Transverse colon (tissue), 4 donors: ENCODE results near the gene CDHR1. TPM values are rescaled to one million over a fixed set of nuclear protein-coding genes. Genes with fewer than 3 reads are reported as not detected.

Experiments
- DNase-seq: peaks from one replicate; pipeline ENCODE4 v3.0.0-alpha.2; 2019
- H3K27ac ChIP-seq, 4 donors: fragments of 200-600 bp; sonication (generic); 2 replicates each; pipeline ENCODE4 v1.5.1; 2016 to 2018; ENCODE audit warnings: inconsistent platforms in 4 of 4
- H3K27me3 ChIP-seq: fragments of 200-600 bp; sonication (generic); 2 replicates; pipeline ENCODE4 v1.5.1; 2017; ENCODE audit warnings: inconsistent platforms
- H3K36me3 ChIP-seq, 4 donors: fragments of 200-600 bp; sonication (generic); 2 replicates each; pipeline ENCODE4 v1.5.1; 2017 to 2019; ENCODE audit warnings: inconsistent platforms in 4 of 4
- H3K4me1 ChIP-seq, 4 donors: fragments of 200-600 bp; sonication (generic); 2 replicates each; pipeline ENCODE4 v1.5.1; 2017 to 2020; ENCODE audit warnings: inconsistent platforms in 4 of 4
- H3K4me3 ChIP-seq, 4 donors: fragments of 200-600 bp; sonication (generic); 1 replicate in 1 of 4; 2 replicates in 3 of 4; pipeline versions ENCODE4 v1.5.1 to v1.6.1; 2017 to 2019; ENCODE audit warnings: inconsistent platforms in 4 of 4
- H3K9me3 ChIP-seq, 2 donors: fragments of 200-600 bp; sonication (generic); 2 replicates each; pipeline ENCODE4 v1.5.1; 2017 to 2019; ENCODE audit warnings: inconsistent platforms in 2 of 2
- EP300 ChIP-seq: sonication (generic); formaldehyde crosslinking; IDR thresholded peaks from one replicate; pipeline ENCODE4 v1.6.1; 2017; ENCODE audit warnings: antibody characterized with exemption, low read depth
- POLR2A ChIP-seq: fragments of 450-650 bp; IDR thresholded peaks from one replicate; pipeline ENCODE4 v1.6.1; 2016; ENCODE audit warnings: antibody characterized with exemption, mild to moderate bottlenecking, moderate library complexity
- POLR2AphosphoS5 ChIP-seq, 3 donors: sonication (generic); formaldehyde crosslinking; IDR thresholded peaks; one replicate each; pipeline ENCODE4 v1.6.1; 2016; ENCODE audit warnings: antibody characterized with exemption in 3 of 3
- WGBS, 2 donors: methylation state at CpG; one replicate each; pipeline ENCODE4 v1.1.5; 2018; ENCODE audit warnings: low coverage in 1 of 2; 5-methylcytosine and 5-hydroxymethylcytosine counted together
- in situ Hi-C, 4 donors: fragments of 200-750 bp; cut with MboI; loops; one replicate each; pipeline versions ENCODE4 v1.15.0 to v1.15.1; 2017; ENCODE audit warnings: low sequenced_read_pairs in 3 of 4, low pct_ligation_motif_present in 1 of 4, low pct_unique_long_range_greater_than_20kb in 1 of 4
- intact Hi-C: fragments of 100-400 bp; cut with DNase I; formaldehyde crosslinking; loops from one replicate; pipeline ENCODE4 v1.15.1; 2023; ENCODE audit warnings: low total_unique reads
- total RNA-seq, 4 donors: library from RNA; depleted of rRNA; stranded (reverse); fragments of >200 nt; gene quantifications; one replicate each; pipeline ENCODE4 v1.1.0, GENCODE V29; 2016
- TF ChIP-seq, protein P1 (sequence below), 5 experiments: fragments of 200-600 bp in 3 of 5; fragments of 450-650 bp in 2 of 5; sonication (generic) in 3 of 5; IDR thresholded peaks; 1 replicate in 2 of 5; 2 replicates in 3 of 5; pipeline ENCODE4 v1.5.1; 2016 to 2017; ENCODE audit warnings: antibody characterized with exemption in 5 of 5, inconsistent platforms in 3 of 5, mild to moderate bottlenecking in 2 of 5, moderate library complexity in 1 of 5

CDHR1 gene
- total RNA-seq, 4 donors from 2014 or later, result 42.1 to 110 (median 75.5) TPM

DNA sequence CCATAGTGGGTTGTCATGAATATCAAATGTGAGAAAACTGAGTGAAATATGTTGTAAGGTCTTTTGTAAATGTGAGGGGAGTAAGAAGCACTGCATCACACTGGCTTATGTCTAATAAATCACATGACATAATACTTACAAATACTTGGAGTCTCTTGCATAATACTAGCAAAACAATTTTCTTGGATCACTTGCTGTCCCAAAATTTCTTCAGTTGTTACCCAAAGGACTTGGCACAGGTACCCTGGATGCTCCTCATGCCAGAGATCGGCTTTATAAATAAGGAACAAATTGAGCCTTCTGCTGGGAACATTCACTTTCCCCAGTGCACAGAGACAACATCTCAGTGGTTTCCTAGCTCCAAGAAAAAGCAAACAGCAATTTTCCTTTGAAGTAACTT lies 36.0 kb downstream of the CDHR1 start:
- H3K27ac ChIP-seq, result no peak overlapping the region
- TF ChIP-seq EP300 (no peak), POLR2AphosphoS5 (IDR thresholded peaks at IDR 0.05) (peak in 1 of 3 donors; percentile 42), POLR2A (no peak)
- TF ChIP-seq, protein P1, sequence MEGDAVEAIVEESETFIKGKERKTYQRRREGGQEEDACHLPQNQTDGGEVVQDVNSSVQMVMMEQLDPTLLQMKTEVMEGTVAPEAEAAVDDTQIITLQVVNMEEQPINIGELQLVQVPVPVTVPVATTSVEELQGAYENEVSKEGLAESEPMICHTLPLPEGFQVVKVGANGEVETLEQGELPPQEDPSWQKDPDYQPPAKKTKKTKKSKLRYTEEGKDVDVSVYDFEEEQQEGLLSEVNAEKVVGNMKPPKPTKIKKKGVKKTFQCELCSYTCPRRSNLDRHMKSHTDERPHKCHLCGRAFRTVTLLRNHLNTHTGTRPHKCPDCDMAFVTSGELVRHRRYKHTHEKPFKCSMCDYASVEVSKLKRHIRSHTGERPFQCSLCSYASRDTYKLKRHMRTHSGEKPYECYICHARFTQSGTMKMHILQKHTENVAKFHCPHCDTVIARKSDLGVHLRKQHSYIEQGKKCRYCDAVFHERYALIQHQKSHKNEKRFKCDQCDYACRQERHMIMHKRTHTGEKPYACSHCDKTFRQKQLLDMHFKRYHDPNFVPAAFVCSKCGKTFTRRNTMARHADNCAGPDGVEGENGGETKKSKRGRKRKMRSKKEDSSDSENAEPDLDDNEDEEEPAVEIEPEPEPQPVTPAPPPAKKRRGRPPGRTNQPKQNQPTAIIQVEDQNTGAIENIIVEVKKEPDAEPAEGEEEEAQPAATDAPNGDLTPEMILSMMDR (IDR thresholded peaks at IDR 0.05), result no peak
- intact Hi-C loops (no loop called here), in situ Hi-C loops (no loop called here)
- no peak overlapping the region for H3K4me3 ChIP-seq
- no peaks in the 10 kb centered on the region for H3K9me3 ChIP-seq
- H3K4me1 ChIP-seq, result no peaks in the 10 kb centered on the region
- H3K27me3 ChIP-seq, result no peaks in the 10 kb centered on the region
- WGBS, 2 donors, result 76 to 80% methylated on average over 1 of the region's 1 CpG
- H3K36me3 ChIP-seq, result no peaks in the 10 kb centered on the region
- no peak for DNase-seq

- H3K4me3 ChIP-seq, result no peak overlapping the region
- peaks cover 4% of the 10 kb centered on the region for H3K27me3 ChIP-seq
- no peaks in the 10 kb centered on the region for H3K36me3 ChIP-seq
- TF ChIP-seq POLR2AphosphoS5 (IDR thresholded peaks at IDR 0.05) (no peak), POLR2A (no peak), EP300 (no peak)
- TF ChIP-seq, protein P1 (IDR thresholded peaks at IDR 0.05), result no peak
- H3K27ac ChIP-seq, result no peak overlapping the region
- no peaks in the 10 kb centered on the region for H3K4me1 ChIP-seq
- WGBS, 2 donors, result 77% methylated on average over 10 of the region's 10 CpGs; no CpG with 5 or more reads in 1 of the 2 donors
- in situ Hi-C loops (no loop called here), intact Hi-C loops (no loop called here)
- no peak for DNase-seq
- H3K9me3 ChIP-seq, result no peaks in the 10 kb centered on the region
Measured at GRCh38 chr10:84232376-84232775, 38.0 kb downstream of the CDHR1 start.

DNA sequence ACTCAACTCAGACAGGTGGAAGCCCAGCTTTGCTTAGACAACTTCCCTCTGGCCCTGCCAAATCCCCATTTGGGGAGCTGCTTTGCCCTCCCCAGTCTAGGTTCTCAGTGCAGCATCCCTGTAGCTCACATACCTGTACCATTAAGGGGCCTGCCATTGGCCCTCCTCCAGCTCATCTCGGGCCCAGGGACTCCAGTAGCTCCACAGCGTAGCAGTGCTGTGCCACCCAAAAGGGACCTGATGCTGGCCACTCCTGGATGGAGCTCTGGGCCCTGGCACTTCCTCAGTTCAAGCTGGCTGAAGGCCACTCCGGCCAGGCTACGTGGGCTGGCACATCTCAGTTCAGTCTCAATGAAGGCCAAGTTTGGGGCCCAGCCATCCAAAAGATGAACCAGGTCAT lies 39.6 kb downstream of the CDHR1 start:
- no peak for TF ChIP-seq POLR2AphosphoS5 (IDR thresholded peaks at IDR 0.05)
- no peak for TF ChIP-seq POLR2A
- TF ChIP-seq EP300, result no peak
- TF ChIP-seq, protein P1 (IDR thresholded peaks at IDR 0.05), result no peak
- Histone ChIP-seq H3K4me3 (no peak overlapping the region), H3K27ac (no peak overlapping the region), H3K4me1 (no peaks in the 10 kb centered on the region), H3K9me3 (no peaks in the 10 kb centered on the region), H3K27me3 (peaks cover 5% of the 10 kb centered on the region), H3K36me3 (no peaks in the 10 kb centered on the region)
- in situ Hi-C loops (no loop called here), intact Hi-C loops (no loop called here)
- WGBS, 2 donors, result 78% methylated on average over 4 of the region's 4 CpGs; no CpG with 5 or more reads in 1 of the 2 donors
- no peak for DNase-seq

- H3K27me3 ChIP-seq, result peaks cover 5% of the 10 kb centered on the region
- no peak overlapping the region for H3K4me3 ChIP-seq
- WGBS, 2 donors, result 58 to 82% methylated on average over 2 to 4 of the region's 4 CpGs
- H3K4me1 ChIP-seq, result no peaks in the 10 kb centered on the region
- intact Hi-C loops, result no loop called here
- no peak for DNase-seq
- TF ChIP-seq, protein P1 (IDR thresholded peaks at IDR 0.05), result no peak
- TF ChIP-seq POLR2A (no peak), EP300 (no peak), POLR2AphosphoS5 (IDR thresholded peaks at IDR 0.05) (no peak)
- no peaks in the 10 kb centered on the region for H3K9me3 ChIP-seq
- H3K36me3 ChIP-seq, result no peaks in the 10 kb centered on the region
- no peak overlapping the region for H3K27ac ChIP-seq
- in situ Hi-C loops, result no loop called here
Measured at GRCh38 chr10:84234479-84234878, 40.1 kb downstream of the CDHR1 start.
